GM18873 (cell line): ENCODE data around the gene MUC16.

Experiments
- ATAC-seq: cut with Tn5 transposase; IDR thresholded peaks from one replicate; pipeline ENCODE4 v1.9.1; 2021; ENCODE audit warnings: mild to moderate bottlenecking, moderate library complexity, moderate number of reproducible peaks; ENCODE audit not compliant: unreplicated experiment, low FRiP score

The MUC16 gene

GRCh38 chr19:9010693-9011092, 484 bp upstream of the MUC16 start:
- ATAC-seq: no peak

- ATAC-seq: no peak
Measured at GRCh38 chr19:9009431-9009830, 778 bp downstream of the MUC16 start.

GRCh38 chr19:9008667-9009066, 1.5 kb downstream of the MUC16 start:
- no peak for ATAC-seq

- no peak for ATAC-seq
Measured at GRCh38 chr19:9000933-9001332, 9.3 kb downstream of the MUC16 start.

GRCh38 chr19:8988204-8988603, 22.0 kb downstream of the MUC16 start:
- ATAC-seq: no peak

- ATAC-seq: no peak
Measured at GRCh38 chr19:8986296-8986695, 23.9 kb downstream of the MUC16 start.

- ATAC-seq: no peak
Measured at GRCh38 chr19:8973501-8974091, 36.6 kb downstream of the MUC16 start.

- ATAC-seq: no peak
Measured at GRCh38 chr19:8965887-8966286, 44.3 kb downstream of the MUC16 start.
